AG04450 (cell line): ENCODE results near the gene OVCA2. TPM values are rescaled to one million over a fixed set of nuclear protein-coding genes. Genes with fewer than 3 reads are reported as not detected.

Experiments used
- CTCF ChIA-PET: fragments of 300-600, 350-600 bp; formaldehyde crosslinking; extraction: SDS; loops from one replicate; lab custom pipeline; 2022; ENCODE audit warnings: antibody characterized with exemption, inconsistent platforms; lab: Charles Lee
- POLR2A ChIA-PET: fragments of 350-600 bp; formaldehyde crosslinking; extraction: SDS; loops from one replicate; lab custom pipeline; 2021; ENCODE audit warnings: antibody characterized with exemption, inconsistent platforms; lab: Yijun Ruan, JAX
- DNase-seq: peaks from one replicate; pipeline ENCODE4 v3.0.0-alpha.2; 2011; ENCODE audit warnings: low read depth, low spot score
- H3K27ac ChIP-seq: one replicate; pipeline ENCODE4 v1.5.1; 2012; ENCODE audit warnings: low read depth, low read length, control low read depth
- H3K27me3 ChIP-seq: one replicate; pipeline ENCODE4 v1.6.0; 2012; ENCODE audit warnings: low read length; ENCODE audit not compliant: control insufficient read depth, insufficient read depth
- H3K4me3 ChIP-seq: 2 replicates; pipeline ENCODE4 v1.5.1; 2011; ENCODE audit warnings: mild to moderate bottlenecking, low read depth, low read length, control low read depth
- H3K9me3 ChIP-seq: 2 replicates; pipeline ENCODE4 v1.5.1; 2012; ENCODE audit warnings: low read length; ENCODE audit not compliant: control insufficient read depth, insufficient read depth
- polyA plus RNA-seq: library from polyadenylated mRNA; depleted of rRNA; stranded (reverse); fragments of >200 nt; gene quantifications from 2 replicates; pipeline ENCODE4 v1.2.3, GENCODE V29; 2011
- TF ChIP-seq, protein P1 (sequence below): IDR thresholded peaks from 2 replicates; pipeline ENCODE4 v1.5.1; 2011; ENCODE audit warnings: low read depth, low read length, control low read depth, inconsistent platforms

Gene OVCA2
- polyA plus RNA-seq, 1 experiment, result 38.0 TPM

DNA sequence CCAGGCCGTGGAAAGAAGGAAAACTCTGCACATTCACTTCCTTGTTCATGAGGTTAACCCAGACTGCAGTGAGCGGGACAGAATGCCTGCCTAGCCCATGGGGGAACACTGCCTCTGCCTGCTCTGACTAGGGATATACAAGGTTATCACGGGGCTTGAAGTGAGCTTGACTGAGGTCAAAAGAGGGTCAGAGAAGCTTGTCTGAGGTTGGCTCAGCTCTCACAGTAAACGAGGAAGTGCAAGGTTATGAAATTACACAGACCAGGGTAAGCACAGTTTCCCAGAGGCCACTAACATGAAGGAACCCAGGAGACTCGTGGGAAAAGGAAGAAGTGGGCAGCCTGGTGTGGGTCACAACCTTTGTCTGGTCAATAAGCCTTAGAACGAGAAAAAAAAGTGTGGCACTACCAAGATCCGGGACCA lies 41.8 kb downstream of the OVCA2 start:
- ChIA-PET CTCF (interaction anchor here (0.5 kb wide), 1 partner anchor 1762 kb away, joined by 3 read pairs; the partner anchor contains the start of gene NCBP3), POLR2A (no interaction called here)
- Histone ChIP-seq H3K9me3 (no peaks in the 10 kb centered on the region), H3K4me3 (no peak overlapping the region), H3K27me3 (no peaks in the 10 kb centered on the region), H3K27ac (no peak overlapping the region)
- no peak for DNase-seq
- TF ChIP-seq, protein P1, sequence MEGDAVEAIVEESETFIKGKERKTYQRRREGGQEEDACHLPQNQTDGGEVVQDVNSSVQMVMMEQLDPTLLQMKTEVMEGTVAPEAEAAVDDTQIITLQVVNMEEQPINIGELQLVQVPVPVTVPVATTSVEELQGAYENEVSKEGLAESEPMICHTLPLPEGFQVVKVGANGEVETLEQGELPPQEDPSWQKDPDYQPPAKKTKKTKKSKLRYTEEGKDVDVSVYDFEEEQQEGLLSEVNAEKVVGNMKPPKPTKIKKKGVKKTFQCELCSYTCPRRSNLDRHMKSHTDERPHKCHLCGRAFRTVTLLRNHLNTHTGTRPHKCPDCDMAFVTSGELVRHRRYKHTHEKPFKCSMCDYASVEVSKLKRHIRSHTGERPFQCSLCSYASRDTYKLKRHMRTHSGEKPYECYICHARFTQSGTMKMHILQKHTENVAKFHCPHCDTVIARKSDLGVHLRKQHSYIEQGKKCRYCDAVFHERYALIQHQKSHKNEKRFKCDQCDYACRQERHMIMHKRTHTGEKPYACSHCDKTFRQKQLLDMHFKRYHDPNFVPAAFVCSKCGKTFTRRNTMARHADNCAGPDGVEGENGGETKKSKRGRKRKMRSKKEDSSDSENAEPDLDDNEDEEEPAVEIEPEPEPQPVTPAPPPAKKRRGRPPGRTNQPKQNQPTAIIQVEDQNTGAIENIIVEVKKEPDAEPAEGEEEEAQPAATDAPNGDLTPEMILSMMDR, result no peak

DNA sequence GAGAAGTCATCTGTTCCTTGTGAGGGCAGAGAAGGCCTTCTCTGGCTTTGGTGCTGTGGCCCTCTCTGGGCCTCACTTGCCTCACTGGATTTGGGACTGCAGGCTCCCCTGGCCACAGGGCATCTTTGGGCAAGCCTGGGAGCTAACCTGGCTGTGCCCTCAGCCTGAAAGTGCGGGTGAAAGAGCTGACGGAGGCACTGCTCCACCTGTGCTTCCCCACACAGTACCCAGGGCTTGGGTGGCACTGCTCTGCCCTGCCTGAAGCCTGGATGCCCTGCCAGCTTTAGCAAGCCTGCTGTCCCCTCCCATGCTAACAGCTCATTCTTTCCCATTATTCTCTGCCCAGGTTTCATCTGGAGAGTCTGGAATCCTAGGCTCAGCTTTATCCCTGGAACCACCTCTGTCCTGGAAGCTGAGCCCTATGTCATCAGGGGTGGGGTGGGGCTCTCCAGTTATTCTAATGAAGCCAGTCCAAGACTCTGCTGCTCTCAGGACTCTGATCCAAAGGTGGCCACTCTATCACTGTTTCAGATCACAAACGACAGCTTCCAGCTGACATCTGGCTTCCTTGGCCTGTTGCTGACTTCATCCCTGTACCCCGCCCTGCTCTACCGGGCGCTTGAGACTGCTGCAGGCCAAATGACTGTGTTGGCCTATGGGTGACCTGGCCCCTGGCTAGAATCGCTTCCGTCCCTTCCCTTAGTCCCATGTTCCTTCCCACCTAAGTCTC lies 42.4 kb downstream of the OVCA2 start:
- H3K4me3 ChIP-seq, result no peak overlapping the region
- no peak for DNase-seq
- no peaks in the 10 kb centered on the region for H3K9me3 ChIP-seq
- no peaks in the 10 kb centered on the region for H3K27me3 ChIP-seq
- H3K27ac ChIP-seq, result peak overlapping the region; percentile 73
- ChIA-PET CTCF (interaction anchor here (0.5 to 1.5 kb wide), 2 partner anchors 161 to 1762 kb away, joined by 3 read pairs; partner anchors contain the start of gene NCBP3), POLR2A (interaction anchor here (0.6 to 1.0 kb wide), 2 partner anchors 29 to 962 kb away, joined by 3 to 6 read pairs; partner anchors contain the start of gene HIC1)
- TF ChIP-seq, protein P1, result no peak

DNA sequence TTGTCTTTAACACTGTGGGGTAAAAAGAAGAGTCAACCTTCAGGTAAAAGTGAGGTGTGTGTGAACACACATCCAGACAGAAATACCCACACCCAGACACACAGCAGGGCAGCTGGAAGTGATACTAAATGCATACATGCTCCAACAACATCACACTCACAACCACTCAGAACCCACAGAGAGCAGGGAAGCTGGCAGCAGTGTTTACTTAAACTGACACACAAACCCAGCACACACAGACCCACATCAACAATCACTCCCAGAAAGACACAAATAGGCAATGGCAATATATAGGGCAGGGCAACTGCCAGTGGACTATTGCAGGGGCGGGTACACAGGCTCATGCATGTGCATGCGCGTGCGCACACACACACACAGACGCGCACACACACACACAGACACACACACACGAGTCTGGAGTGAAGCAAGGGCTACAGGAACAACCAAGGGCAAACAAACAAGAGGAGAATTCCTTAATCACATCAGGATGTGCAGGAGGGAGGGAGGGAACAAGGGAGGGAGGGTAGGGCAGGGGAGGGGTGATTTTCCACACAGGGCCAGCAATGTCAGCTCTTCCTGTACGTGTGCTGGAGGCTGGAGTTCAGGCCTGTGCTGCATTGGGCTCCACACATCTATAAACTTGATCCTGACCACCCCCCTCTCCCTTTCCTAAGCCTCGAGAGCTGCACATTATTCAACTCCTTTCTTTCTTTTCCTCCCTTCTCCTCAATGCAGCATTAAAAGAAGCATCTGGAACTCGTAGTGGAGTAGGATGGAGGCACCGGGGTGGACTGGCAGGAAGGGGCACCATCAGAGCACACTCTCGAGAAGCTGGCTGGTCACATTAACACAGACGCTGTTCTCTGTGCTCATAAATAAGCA lies 43.2 kb downstream of the OVCA2 start:
- POLR2A ChIA-PET, result interaction anchor here (0.6 to 1.1 kb wide), 4 partner anchors 17 to 962 kb away, joined by 3 to 10 read pairs (median 4); partner anchors contain the start of gene HIC1
- H3K4me3 ChIP-seq, result no peak overlapping the region
- TF ChIP-seq, protein P1, result no peak
- peak overlapping the region; percentile 73 for H3K27ac ChIP-seq
- no peaks in the 10 kb centered on the region for H3K9me3 ChIP-seq
- peak; percentile 65 for DNase-seq
- no peaks in the 10 kb centered on the region for H3K27me3 ChIP-seq
- CTCF ChIA-PET, result interaction anchor here (1.5 kb wide), 1 partner anchor 160 kb away, joined by 3 read pairs; no protein-coding TSS in a partner anchor

DNA sequence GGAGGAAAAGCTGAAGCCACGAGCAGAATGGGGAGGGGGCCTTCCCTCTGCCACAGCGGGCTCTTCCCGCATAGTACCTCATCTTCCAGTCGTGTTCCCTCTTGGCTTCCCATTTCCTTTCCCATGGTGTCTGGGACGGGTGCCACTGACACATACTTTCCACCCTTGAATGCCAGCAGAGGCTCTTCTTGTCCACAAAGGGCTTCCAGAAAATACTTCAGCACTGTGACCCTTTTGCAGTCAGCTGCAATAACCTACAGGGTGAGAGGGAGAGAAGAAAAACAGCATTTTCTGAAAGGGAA lies 43.8 kb downstream of the OVCA2 start:
- ChIA-PET CTCF (interaction anchor here (1.1 to 1.5 kb wide), 3 partner anchors 10 to 197 kb away, joined by 3 read pairs; no protein-coding TSS in a partner anchor), POLR2A (interaction anchor here (0.7 to 1.1 kb wide), 2 partner anchors 17 to 57 kb away, joined by 3 to 10 read pairs; no protein-coding TSS in a partner anchor)
- TF ChIP-seq, protein P1, result no peak
- no peak for DNase-seq
- peak overlapping the region; percentile 73 for H3K27ac ChIP-seq
- no peak overlapping the region for H3K4me3 ChIP-seq
- no peaks in the 10 kb centered on the region for H3K9me3 ChIP-seq
- H3K27me3 ChIP-seq, result no peaks in the 10 kb centered on the region
